Keratinocyte (primary cell): ENCODE data around the gene LRRC58. TPM values are rescaled to one million over a fixed set of nuclear protein-coding genes. Genes with fewer than 3 reads are reported as not detected.

Source experiments
- DNase-seq: peaks from one replicate; pipeline ENCODE4 v3.0.0-alpha.2; 2011; ENCODE audit warnings: low read depth, missing footprints, low spot score
- FAIRE-seq: peaks from 2 replicates; lab custom pipeline; 2011; peaks lifted over from hg19 to GRCh38; lab: Jason Lieb, UNC
- H2AFZ ChIP-seq: 2 replicates; pipeline ENCODE4 v1.6.0; 2012; ENCODE audit warnings: low read length, control low read depth, inconsistent platforms; ENCODE audit not compliant: control insufficient read depth
- H3K27ac ChIP-seq: 2 replicates; pipeline ENCODE4 v1.5.1; 2011; ENCODE audit warnings: low read length; ENCODE audit not compliant: control insufficient read depth, insufficient read depth
- H3K27me3 ChIP-seq: 3 replicates; pipeline ENCODE4 v1.6.0; 2011; ENCODE audit warnings: low read length; ENCODE audit not compliant: control insufficient read depth, insufficient read depth; ENCODE audit errors: extremely low read depth
- H3K36me3 ChIP-seq, 2 experiments: 2 replicates in 1 of 2; 3 replicates in 1 of 2; pipeline ENCODE4 v1.5.1; 2011; ENCODE audit warnings: low read length in 2 of 2, mild to moderate bottlenecking in 1 of 2; ENCODE audit not compliant: control insufficient read depth in 2 of 2, insufficient read depth in 2 of 2; ENCODE audit errors: extremely low read depth in 1 of 2
- H3K4me1 ChIP-seq: 3 replicates; pipeline ENCODE4 v1.5.1; 2011; ENCODE audit warnings: low read length; ENCODE audit not compliant: control insufficient read depth, insufficient read depth; ENCODE audit errors: extremely low read depth
- H3K4me2 ChIP-seq: 3 replicates; pipeline ENCODE4 v1.6.0; 2011; ENCODE audit warnings: low read depth, low read length; ENCODE audit not compliant: control insufficient read depth, insufficient read depth; ENCODE audit errors: extremely low read depth
- H3K4me3 ChIP-seq, 3 experiments: fragments of 200-600 bp in 1 of 3; sonication (generic) in 1 of 3; 2 replicates in 2 of 3; 3 replicates in 1 of 3; pipeline ENCODE4 v1.5.1; 2011 to 2016; ENCODE audit warnings: low read length in 3 of 3, mild to moderate bottlenecking in 3 of 3, control low read depth in 2 of 3, inconsistent platforms in 1 of 3, low read depth in 1 of 3, mixed read lengths in 1 of 3, mixed run types in 1 of 3, moderate library complexity in 1 of 3; ENCODE audit not compliant: control insufficient read depth in 2 of 3, insufficient read depth in 2 of 3; ENCODE audit errors: extremely low read depth in 1 of 3
- H3K79me2 ChIP-seq: 2 replicates; pipeline ENCODE4 v1.6.0; 2012; ENCODE audit warnings: low read length; ENCODE audit not compliant: control insufficient read depth, insufficient read depth
- H3K9ac ChIP-seq: 3 replicates; pipeline ENCODE4 v1.6.0; 2011; ENCODE audit warnings: low read length; ENCODE audit not compliant: control insufficient read depth, insufficient read depth; ENCODE audit errors: extremely low read depth
- H3K9me1 ChIP-seq: 3 replicates; pipeline ENCODE4 v1.6.0; 2011; ENCODE audit warnings: low read length; ENCODE audit not compliant: control insufficient read depth, insufficient read depth; ENCODE audit errors: extremely low read depth
- H3K9me3 ChIP-seq: 2 replicates; pipeline ENCODE4 v1.5.1; 2012; ENCODE audit warnings: low read depth, low read length; ENCODE audit not compliant: control insufficient read depth
- H4K20me1 ChIP-seq: 3 replicates; pipeline ENCODE4 v1.6.0; 2011; ENCODE audit warnings: low read length; ENCODE audit not compliant: control insufficient read depth, insufficient read depth; ENCODE audit errors: extremely low read depth
- EZH2 ChIP-seq: IDR thresholded peaks from one replicate; pipeline ENCODE4 v1.6.1; 2012; ENCODE audit warnings: inconsistent platforms, mild to moderate bottlenecking, low read length, moderate library complexity
- dilution Hi-C: fragments of 300-500 bp; cut with MboI; formaldehyde crosslinking; loops from one replicate; pipeline ENCODE4 v1.7.0; 2020; ENCODE audit warnings: low sequenced_read_pairs; ENCODE audit not compliant: extremely low pct_ligation_motif_present
- polyA plus RNA-seq, 5 experiments: library from polyadenylated mRNA; depleted of rRNA in 3 of 5; stranded (reverse) in 3 of 5; stranded (forward) in 1 of 5; unstranded in 1 of 5; fragments of >200 nt; gene quantifications; 1 replicate in 1 of 5; 2 replicates in 3 of 5; 3 replicates in 1 of 5; pipeline versions ENCODE4 v1.2.1 to v1.2.3, GENCODE V29; 2011 to 2012; ENCODE audit warnings: missing spikeins in 2 of 5, low read depth in 1 of 5, low replicate concordance in 1 of 5
- TF ChIP-seq, protein P1 (sequence below), 3 experiments: IDR thresholded peaks in 1 of 3; conservative IDR thresholded peaks in 1 of 3; optimal IDR thresholded peaks in 1 of 3; 2 replicates in 2 of 3; 3 replicates in 1 of 3; pipeline versions ENCODE3 to v1.5.1; 2011; ENCODE audit warnings: low read length in 3 of 3, mild to moderate bottlenecking in 3 of 3, moderate library complexity in 2 of 3, control low read depth in 1 of 3, inconsistent platforms in 1 of 3; ENCODE audit not compliant: insufficient read depth in 2 of 3; ENCODE audit errors: extremely low read depth in 1 of 3

The LRRC58 gene
- polyA plus RNA-seq, 1 donor (not counting 4 experiments of a cell fraction or from before 2014, with no cell fraction given) = 17.4 TPM

DNA sequence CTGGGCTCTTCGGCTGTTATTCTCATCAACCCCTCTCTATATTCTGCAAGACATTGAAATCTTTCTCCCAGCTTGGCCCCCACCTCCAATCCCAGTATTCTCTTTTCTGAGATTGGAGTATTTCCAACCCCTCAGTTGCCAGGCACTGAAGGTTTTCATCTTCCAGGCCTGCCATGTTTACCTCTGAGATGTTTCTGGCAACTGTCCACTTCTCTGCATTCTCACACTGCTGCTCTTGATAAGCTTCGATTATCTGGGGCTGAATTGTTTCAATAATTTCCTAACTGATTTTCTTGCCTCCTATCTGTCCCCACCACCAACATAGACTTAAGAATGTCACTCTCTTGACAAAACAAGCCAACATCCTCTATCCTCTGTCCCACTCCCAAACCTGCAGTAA lies 62.7 kb downstream of the LRRC58 start:
- Histone ChIP-seq H3K9ac (no peak overlapping the region), H3K9me1 (no peaks in the 10 kb centered on the region), H3K9me3 (no peaks in the 10 kb centered on the region), H3K4me2 (no peak overlapping the region), H3K36me3 (no peaks in the 10 kb centered on the region), H3K4me3 (no peak overlapping the region), H4K20me1 (no peaks in the 10 kb centered on the region), H2AFZ (no peak overlapping the region), H3K27me3 (peaks cover 23% of the 10 kb centered on the region), H3K4me1 (no peaks in the 10 kb centered on the region), H3K79me2 (no peaks in the 10 kb centered on the region), H3K27ac (no peak overlapping the region)
- no peak for DNase-seq
- dilution Hi-C loops = no loop called here
- no peak for FAIRE-seq
- no peak for TF ChIP-seq EZH2
- TF ChIP-seq, protein P1, sequence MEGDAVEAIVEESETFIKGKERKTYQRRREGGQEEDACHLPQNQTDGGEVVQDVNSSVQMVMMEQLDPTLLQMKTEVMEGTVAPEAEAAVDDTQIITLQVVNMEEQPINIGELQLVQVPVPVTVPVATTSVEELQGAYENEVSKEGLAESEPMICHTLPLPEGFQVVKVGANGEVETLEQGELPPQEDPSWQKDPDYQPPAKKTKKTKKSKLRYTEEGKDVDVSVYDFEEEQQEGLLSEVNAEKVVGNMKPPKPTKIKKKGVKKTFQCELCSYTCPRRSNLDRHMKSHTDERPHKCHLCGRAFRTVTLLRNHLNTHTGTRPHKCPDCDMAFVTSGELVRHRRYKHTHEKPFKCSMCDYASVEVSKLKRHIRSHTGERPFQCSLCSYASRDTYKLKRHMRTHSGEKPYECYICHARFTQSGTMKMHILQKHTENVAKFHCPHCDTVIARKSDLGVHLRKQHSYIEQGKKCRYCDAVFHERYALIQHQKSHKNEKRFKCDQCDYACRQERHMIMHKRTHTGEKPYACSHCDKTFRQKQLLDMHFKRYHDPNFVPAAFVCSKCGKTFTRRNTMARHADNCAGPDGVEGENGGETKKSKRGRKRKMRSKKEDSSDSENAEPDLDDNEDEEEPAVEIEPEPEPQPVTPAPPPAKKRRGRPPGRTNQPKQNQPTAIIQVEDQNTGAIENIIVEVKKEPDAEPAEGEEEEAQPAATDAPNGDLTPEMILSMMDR (optimal IDR thresholded peaks at IDR 0.05 in 1 of 3, IDR thresholded peaks at IDR 0.05 in 1 of 3, conservative IDR thresholded peaks at IDR 0.05 in 1 of 3; ENCODE audit: extremely low read depth in 1 of 3, insufficient read depth in 2 of 3, low read length in 3 of 3) = no peak

DNA sequence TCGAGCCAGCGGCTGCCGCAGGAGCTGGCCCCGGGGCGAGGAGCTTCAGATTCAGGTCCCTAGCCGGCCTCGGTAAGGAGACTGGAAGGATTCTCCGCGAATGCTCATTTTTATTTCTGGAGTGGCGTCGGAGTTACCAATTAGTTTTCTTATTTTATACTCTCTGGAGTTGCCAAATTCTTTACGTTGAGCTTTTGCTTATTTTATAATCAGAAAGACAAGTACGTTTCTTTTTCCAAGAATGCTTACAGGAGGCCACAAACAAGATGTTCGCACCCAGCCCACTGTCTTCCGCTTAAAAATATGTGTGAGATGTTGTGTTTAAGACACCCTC lies 63.7 kb downstream of the LRRC58 start:
- Histone ChIP-seq H3K27me3 (peaks cover 25% of the 10 kb centered on the region), H3K4me2 (peak overlapping the region; percentile 74), H3K9ac (no peak overlapping the region), H4K20me1 (no peaks in the 10 kb centered on the region), H3K36me3 (no peaks in the 10 kb centered on the region), H3K27ac (no peak overlapping the region), H2AFZ (peak overlapping the region; percentile 30), H3K4me1 (no peaks in the 10 kb centered on the region), H3K79me2 (no peaks in the 10 kb centered on the region), H3K4me3 (peak overlapping the region; percentile 31 to 53 (median 38)), H3K9me1 (no peaks in the 10 kb centered on the region), H3K9me3 (no peaks in the 10 kb centered on the region)
- TF ChIP-seq, protein P1 (optimal IDR thresholded peaks at IDR 0.05 in 1 of 3, IDR thresholded peaks at IDR 0.05 in 1 of 3, conservative IDR thresholded peaks at IDR 0.05 in 1 of 3; ENCODE audit: extremely low read depth in 1 of 3, insufficient read depth in 2 of 3, low read length in 3 of 3) = no peak
- peak; percentile 51 for TF ChIP-seq EZH2
- no peak for FAIRE-seq
- dilution Hi-C loops = no loop called here
- no peak for DNase-seq
